Heart right ventricle (tissue), 16 donors: ENCODE results near the gene KCTD21. TPM values are rescaled to one million over a fixed set of nuclear protein-coding genes. Genes with fewer than 3 reads are reported as not detected.
"Not testable (repeated sequence)": the region's sequence is repeated elsewhere in the genome, so short reads cannot be mapped to it uniquely, and the experiment has no call there.

Experiments used
- ATAC-seq, 8 donors: fragments of 200-7000 bp; cut with Tn5 transposase; one replicate each; pipeline ENCODE4 v1.9.1; 2020; ENCODE audit warnings: mild to moderate bottlenecking in 8 of 8, moderate library complexity in 8 of 8, moderate number of reproducible peaks in 1 of 8
- DNase-seq, 2 donors: peaks; one replicate each; pipeline ENCODE4 v3.0.0-alpha.2; 2020
- H3K27ac ChIP-seq, 10 donors: fragments of 200-600 bp; sonication (generic) in 2 of 10; one replicate each; pipeline versions ENCODE4 v1.5.0 to v1.8.0; 2020 to 2022; ENCODE audit warnings: mild to moderate bottlenecking in 3 of 10
- H3K27me3 ChIP-seq, 7 donors: fragments of 200-600 bp; one replicate each; pipeline ENCODE4 v1.8.0; 2021 to 2022; ENCODE audit warnings: mild to moderate bottlenecking in 2 of 7
- H3K36me3 ChIP-seq, 9 donors: fragments of 200-600 bp; sonication (generic) in 1 of 9; one replicate each; pipeline versions ENCODE4 v1.5.0 to v1.8.0; 2020 to 2022; ENCODE audit warnings: mild to moderate bottlenecking in 2 of 9
- H3K4me1 ChIP-seq, 9 donors: fragments of 200-600 bp; sonication (generic) in 1 of 9; one replicate each; pipeline versions ENCODE4 v1.5.0 to v1.8.0; 2020 to 2022; ENCODE audit warnings: mild to moderate bottlenecking in 4 of 9
- H3K4me3 ChIP-seq, 10 donors: fragments of 200-600 bp; sonication (generic) in 2 of 10; one replicate each; pipeline versions ENCODE4 v1.5.0 to v1.8.0; 2020 to 2022; ENCODE audit warnings: mild to moderate bottlenecking in 7 of 10, moderate library complexity in 2 of 10
- H3K9me3 ChIP-seq, 11 donors: fragments of 200-600 bp in 10 of 11; sonication (generic) in 2 of 11; one replicate each; pipeline versions ENCODE4 v1.5.0 to v1.8.0; 2013 to 2022; ENCODE audit warnings: mild to moderate bottlenecking in 2 of 11, control low read depth in 1 of 11, moderate library complexity in 1 of 11
- CTCF ChIP-seq, 9 donors: fragments of 200-600 bp; sonication (generic) in 2 of 9; IDR thresholded peaks; one replicate each; pipeline versions ENCODE4 v1.5.0 to v1.8.0; 2021 to 2022; ENCODE audit warnings: antibody characterized with exemption in 9 of 9, mild to moderate bottlenecking in 5 of 9, moderate library complexity in 1 of 9
- WGBS, 2 donors: extraction: QIAGEN DNeasy Blood & Tissue Kit; methylation state at CpG; one replicate each; pipeline ENCODE4 v1.1.7; 2013; ENCODE audit warnings: inconsistent platforms in 1 of 2; 5-methylcytosine and 5-hydroxymethylcytosine counted together
- intact Hi-C, 10 donors: fragments of 100-400 bp; cut with DNase I; formaldehyde crosslinking; loops; one replicate each; pipeline versions ENCODE4 v1.11.1 to v1.14.2; 2022
- polyA plus RNA-seq, 2 donors: library from polyadenylated mRNA; stranded (reverse); fragments of 200-250 nt; gene quantifications; one replicate each; pipeline ENCODE4 v1.2.3, GENCODE V29; 2013
- total RNA-seq, 10 donors: library from RNA; stranded (reverse); fragmentation: NEBNext Ultra II Directional in 3 of 10; extraction: Animal tissue kit (Norgen Biotek cat#: 25700) in 3 of 10; gene quantifications; one replicate each; pipeline versions ENCODE4 v1.2.1 to v1.2.4, GENCODE V29; 2021 to 2023
- donor health status: Arrhythmogenic right ventricular cardiomyopathy.
- donor health status: ischemic (EF 13 %, LVEDD 7.1; RV severe dilation, severe dysfunction).
- donor health status: healthy with polysubstance abuse.
- donor health status: DM: no; HTN: yes; CAD: no.
- donor health status: DM: no; HTN: no; CAD: no.
- donor health status: ischemic (EF 25% LVEDD 6.9; RV normal size, moderate dysfunction).
- donor health status: ischemic (EF 25% LVEDD 5.7; RV mildly dilated, moderate dysfunction).
- donor health status: healthy.
- donor health status: DM: yes; HTN: yes; CAD: no.
- donor health status: Ischemic cardiomyopathy.
- donor health status: ischemic (EF 35%, LVEDD 5.7; RV mildly dilated, moderate dysfunction).
- donor health status: nonischemic (EF 11% LVEDD 7.7; RV severe dilation, severe dysfunction).
- donor health status: DM: yes; HTN: yes; CAD: no.
- donor health status: PGD.
- donor health status: ischemic (EF 29% LVEDD 5.4; RV normal size, mild dysfunction).
- donor health status: nonischemic (EF 23%, LVEDD 6.1; RV moderate dilation, normal function).

Gene KCTD21
- total and polyA plus RNA-seq, 12 donors: 4.2 to 9.9 (median 6.2) TPM

- intact Hi-C loops: loop anchor here in 1 of 10 donors (10.0 kb wide), 1 partner anchor 341 kb away; no protein-coding TSS in a partner anchor
- 90% methylated on average over 9 of the region's 9 CpGs for WGBS, 2 donors
These were observed 35.0 kb upstream of the KCTD21 start for GRCh38 chr11:78223320-78223954.

DNA sequence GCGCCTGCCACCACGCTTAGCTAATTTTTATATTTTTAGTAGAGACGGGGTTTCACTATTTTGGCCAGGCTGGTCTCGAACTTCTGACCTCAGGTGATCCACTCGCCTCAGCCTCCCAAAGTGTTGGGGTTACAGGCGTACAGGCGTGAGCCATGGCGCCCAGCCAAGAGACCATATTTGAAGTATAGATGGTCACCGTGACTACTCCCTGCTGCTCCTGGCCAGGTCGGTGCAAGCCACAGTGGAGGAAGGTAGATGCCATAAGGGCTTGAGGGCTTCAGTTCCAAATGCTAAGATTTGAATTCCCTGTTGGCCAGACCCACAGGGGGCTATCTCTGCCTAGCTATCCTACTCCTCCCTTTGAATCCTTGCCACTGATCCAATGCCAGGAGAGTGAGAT, 34.3 kb upstream of the KCTD21 start:
- not testable (repeated sequence) for H3K4me1 ChIP-seq, H3K4me3 ChIP-seq, DNase-seq, H3K27ac ChIP-seq, H3K27me3 ChIP-seq, ATAC-seq, H3K9me3 ChIP-seq
- peaks cover 0 to 96% (median 62%) of the 10 kb centered on the region in 9 donors for H3K36me3 ChIP-seq
- intact Hi-C loops: loop anchor here in 1 of 10 donors (10.0 kb wide), 1 partner anchor 342 kb away; no protein-coding TSS in a partner anchor
- WGBS, 2 donors: 83 to 91% methylated on average over 10 of the region's 10 CpGs

More at GRCh38 chr11:78223320-78223954, 35.0 kb upstream of the KCTD21 start:
- TF ChIP-seq CTCF (IDR thresholded peaks at IDR 0.05): no peak
- H3K4me3 ChIP-seq: no peak overlapping the region
- ATAC-seq (no peak), DNase-seq (no peak)
- H3K9me3 ChIP-seq: no peaks in the 10 kb centered on the region
- H3K27me3 ChIP-seq: no peaks in the 10 kb centered on the region
- H3K36me3 ChIP-seq: peaks cover 0 to 89% (median 60%) of the 10 kb centered on the region in 9 donors
- no peak overlapping the region for H3K27ac ChIP-seq
- peaks cover 0 to 5% (median 0%) of the 10 kb centered on the region in 9 donors for H3K4me1 ChIP-seq

- no peaks in the 10 kb centered on the region for H3K4me1 ChIP-seq
- H3K9me3 ChIP-seq: no peaks in the 10 kb centered on the region
- DNase-seq: no peak
- H3K4me3 ChIP-seq: no peak overlapping the region
- no peak for TF ChIP-seq CTCF (IDR thresholded peaks at IDR 0.05)
- no peak overlapping the region for H3K27ac ChIP-seq
- ATAC-seq: no peak
- no peaks in the 10 kb centered on the region for H3K27me3 ChIP-seq
- WGBS, 2 donors: 78 to 81% methylated on average over 13 of the region's 13 CpGs
- intact Hi-C loops: loop anchor here in 1 of 10 donors (10.0 kb wide), 1 partner anchor 343 kb away; no protein-coding TSS in a partner anchor
- peaks cover 0 to 100% (median 62%) of the 10 kb centered on the region in 9 donors for H3K36me3 ChIP-seq
These were observed 33.2 kb upstream of the KCTD21 start for GRCh38 chr11:78221396-78222315.

DNA sequence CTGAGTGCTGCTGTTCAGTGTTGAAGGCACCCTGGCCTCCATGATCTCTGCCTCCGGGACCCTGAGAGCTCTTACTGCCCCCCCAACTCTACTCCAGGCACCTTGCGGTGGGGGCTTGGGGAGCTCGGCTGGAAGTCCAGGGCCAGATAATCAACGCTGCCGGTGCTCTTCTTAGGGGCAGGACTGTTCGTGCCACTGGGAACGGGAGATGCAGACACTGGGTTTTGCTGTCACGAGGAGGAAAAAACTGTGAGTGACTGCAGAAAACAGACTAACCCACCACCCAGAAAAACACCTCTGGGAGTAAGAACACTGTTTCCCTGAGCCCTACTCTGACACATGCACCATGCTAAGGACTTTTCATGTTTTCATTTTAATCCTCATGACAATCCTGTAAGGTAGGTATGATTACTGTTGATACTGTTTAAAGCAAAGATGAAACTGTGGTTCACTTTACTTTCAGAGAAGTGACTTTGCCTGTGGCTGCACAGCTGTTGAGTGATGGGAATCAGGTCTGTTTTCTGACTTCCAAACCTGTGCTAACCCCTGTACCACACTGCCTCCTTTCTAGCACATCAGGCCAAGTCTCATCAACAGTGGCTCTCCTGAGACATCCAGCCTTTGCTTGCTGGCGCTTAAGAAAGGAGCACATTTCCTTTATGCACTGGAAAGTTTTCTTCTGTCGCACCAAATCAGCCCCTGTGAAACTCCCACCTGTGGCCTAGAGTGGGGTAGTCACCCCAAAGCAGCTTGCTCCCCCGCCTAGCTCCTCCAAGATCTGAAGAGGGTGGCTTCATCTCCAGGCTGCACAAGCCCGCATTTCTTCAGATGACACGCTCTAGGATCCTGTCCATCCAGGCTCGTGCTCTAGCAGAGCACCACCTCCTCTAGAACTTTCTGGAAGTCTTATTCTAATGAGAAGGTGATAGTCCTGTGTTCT, 32.1 kb upstream of the KCTD21 start:
- H3K27me3 ChIP-seq: no peaks in the 10 kb centered on the region
- no peaks in the 10 kb centered on the region for H3K9me3 ChIP-seq
- no peaks in the 10 kb centered on the region for H3K4me1 ChIP-seq
- TF ChIP-seq CTCF (IDR thresholded peaks at IDR 0.05): no peak
- WGBS, 2 donors: 92 to 95% methylated on average over 14 of the region's 14 CpGs
- H3K4me3 ChIP-seq: no peak overlapping the region
- ATAC-seq (no peak), DNase-seq (peak in 1 of 2 donors; percentile 1)
- intact Hi-C loops: loop anchor here in 1 of 10 donors (10.0 kb wide), 1 partner anchor 344 kb away; no protein-coding TSS in a partner anchor
- no peak overlapping the region for H3K27ac ChIP-seq
- peaks cover 0 to 100% (median 56%) of the 10 kb centered on the region in 9 donors for H3K36me3 ChIP-seq
